ENCODE results near the gene PIP5K1C. TPM values are rescaled to one million over a fixed set of nuclear protein-coding genes. Genes with fewer than 3 reads are reported as not detected.

PIP5K1C gene
- total RNA-seq, 1 donor from 2014 or later, result 42.0 TPM

- H3K4me1 ChIP-seq (ENCODE audit: insufficient read depth, low read length), result no peaks in the 10 kb centered on the region
- no peaks in the 10 kb centered on the region for H3K9me3 Mint-ChIP-seq (ENCODE audit: unreplicated experiment)
- no peaks in the 10 kb centered on the region for H3K27me3 Mint-ChIP-seq (ENCODE audit: low read depth, unreplicated experiment)
- H3K27ac Mint-ChIP-seq (ENCODE audit: unreplicated experiment), result no peak overlapping the region
- no peak overlapping the region for H3K9ac ChIP-seq (ENCODE audit: low read length)
- TF ChIP-seq EZH2 (IDR thresholded peaks at IDR 0.05; ENCODE audit: insufficient read depth, low read length) (no peak), CTCF (IDR thresholded peaks at IDR 0.05; ENCODE audit: insufficient read depth, low read depth, low read length) (no peak)
- H3K4me3 ChIP-seq (ENCODE audit: insufficient read depth, low read depth, low read length), result no peak overlapping the region
- peaks cover 7% of the 10 kb centered on the region for H3K36me3 ChIP-seq (ENCODE audit: insufficient read depth, low read length)
- H3K4me1 Mint-ChIP-seq (ENCODE audit: low read depth, unreplicated experiment), result no peaks in the 10 kb centered on the region
- H3K27ac ChIP-seq (ENCODE audit: low read depth, low read length), result no peak overlapping the region
- H3K4me2 ChIP-seq (ENCODE audit: low read length), result no peak overlapping the region
- H4K20me1 ChIP-seq (ENCODE audit: insufficient read depth, low read length), result no peaks in the 10 kb centered on the region
- H3K79me2 ChIP-seq (ENCODE audit: insufficient read depth, low read length), result no peaks in the 10 kb centered on the region
- no peak overlapping the region for H2AFZ ChIP-seq (ENCODE audit: low read depth, low read length)
- H3K4me3 Mint-ChIP-seq (ENCODE audit: unreplicated experiment), result no peak overlapping the region
- no peaks in the 10 kb centered on the region for H3K9me3 ChIP-seq (ENCODE audit: insufficient read depth, low read depth, low read length)
- H3K27me3 ChIP-seq (ENCODE audit: insufficient read depth, low read length), result no peaks in the 10 kb centered on the region
- DNase-seq (ENCODE audit: low read depth) (no peak), FAIRE-seq (no peak)
- H3K36me3 Mint-ChIP-seq (ENCODE audit: low read depth, unreplicated experiment), result peaks cover 7% of the 10 kb centered on the region
Measured at GRCh38 chr19:3636962-3637361, 63.3 kb downstream of the PIP5K1C start.

GRCh38 chr19:3636506-3636905, 63.8 kb downstream of the PIP5K1C start:
- FAIRE-seq, result no peak
- no peaks in the 10 kb centered on the region for H3K4me1 Mint-ChIP-seq (ENCODE audit: low read depth, unreplicated experiment)
- TF ChIP-seq EZH2 (IDR thresholded peaks at IDR 0.05; ENCODE audit: insufficient read depth, low read length), result no peak
- no peak for TF ChIP-seq CTCF (IDR thresholded peaks at IDR 0.05; ENCODE audit: insufficient read depth, low read depth, low read length)

DNA sequence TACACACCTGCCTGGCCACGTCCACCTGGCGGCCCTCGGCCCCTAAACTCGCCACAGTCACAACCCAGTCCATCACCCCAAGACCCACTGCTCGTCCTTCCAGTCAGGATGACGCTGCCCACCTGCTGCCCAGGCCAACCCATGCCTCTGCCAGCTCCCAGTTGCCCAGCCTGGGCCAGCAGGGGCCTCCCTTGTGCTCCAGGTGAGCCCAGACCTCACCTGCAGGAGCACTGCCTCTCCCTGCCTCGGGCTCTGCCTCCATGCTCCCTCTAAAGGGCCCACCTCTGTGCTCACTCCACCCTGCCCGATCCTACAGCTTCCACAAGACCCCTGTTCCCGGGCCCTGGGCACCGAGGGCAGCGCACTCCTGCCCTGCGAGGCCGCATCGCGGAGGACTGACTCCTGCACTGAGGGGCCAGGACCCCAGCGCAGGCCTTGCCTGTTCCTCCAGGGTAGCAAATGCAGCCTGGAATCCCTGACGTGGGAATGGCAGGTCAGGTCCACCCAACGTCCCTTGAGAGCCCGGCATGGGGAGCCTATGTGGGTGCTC, 65.7 kb downstream of the PIP5K1C start:
- Histone ChIP-seq H3K9ac (ENCODE audit: low read length) (no peak overlapping the region), H3K27ac (ENCODE audit: low read depth, low read length) (no peak overlapping the region), H3K36me3 (ENCODE audit: insufficient read depth, low read length) (peaks cover 3% of the 10 kb centered on the region), H4K20me1 (ENCODE audit: insufficient read depth, low read length) (no peaks in the 10 kb centered on the region), H3K27me3 (ENCODE audit: insufficient read depth, low read length) (no peaks in the 10 kb centered on the region), H3K4me1 (ENCODE audit: insufficient read depth, low read length) (no peaks in the 10 kb centered on the region), H3K9me3 (ENCODE audit: insufficient read depth, low read depth, low read length) (no peaks in the 10 kb centered on the region), H3K4me3 (ENCODE audit: insufficient read depth, low read depth, low read length) (no peak overlapping the region), H3K4me2 (ENCODE audit: low read length) (no peak overlapping the region), H3K79me2 (ENCODE audit: insufficient read depth, low read length) (no peaks in the 10 kb centered on the region), H2AFZ (ENCODE audit: low read depth, low read length) (no peak overlapping the region)
- FAIRE-seq (no peak), DNase-seq (ENCODE audit: low read depth) (no peak)
- peaks cover 9% of the 10 kb centered on the region for H3K36me3 Mint-ChIP-seq (ENCODE audit: low read depth, unreplicated experiment)
- H3K27ac Mint-ChIP-seq (ENCODE audit: unreplicated experiment), result peak overlapping the region; percentile 58
- no peaks in the 10 kb centered on the region for H3K9me3 Mint-ChIP-seq (ENCODE audit: unreplicated experiment)
- no peaks in the 10 kb centered on the region for H3K27me3 Mint-ChIP-seq (ENCODE audit: low read depth, unreplicated experiment)
- no peaks in the 10 kb centered on the region for H3K4me1 Mint-ChIP-seq (ENCODE audit: low read depth, unreplicated experiment)
- no peak overlapping the region for H3K4me3 Mint-ChIP-seq (ENCODE audit: unreplicated experiment)
- TF ChIP-seq CTCF (IDR thresholded peaks at IDR 0.05; ENCODE audit: insufficient read depth, low read depth, low read length) (no peak), EZH2 (IDR thresholded peaks at IDR 0.05; ENCODE audit: insufficient read depth, low read length) (no peak)

More at GRCh38 chr19:3636506-3636905, 63.8 kb downstream of the PIP5K1C start:
- no peak overlapping the region for H3K9ac ChIP-seq (ENCODE audit: low read length)
- DNase-seq (ENCODE audit: low read depth), result no peak
- no peaks in the 10 kb centered on the region for H3K27me3 ChIP-seq (ENCODE audit: insufficient read depth, low read length)
- no peaks in the 10 kb centered on the region for H3K79me2 ChIP-seq (ENCODE audit: insufficient read depth, low read length)
- H3K36me3 ChIP-seq (ENCODE audit: insufficient read depth, low read length), result peaks cover 7% of the 10 kb centered on the region
- H3K4me1 ChIP-seq (ENCODE audit: insufficient read depth, low read length), result no peaks in the 10 kb centered on the region
- H3K4me2 ChIP-seq (ENCODE audit: low read length), result no peak overlapping the region
- no peak overlapping the region for H3K27ac ChIP-seq (ENCODE audit: low read depth, low read length)
- H2AFZ ChIP-seq (ENCODE audit: low read depth, low read length), result no peak overlapping the region
- H4K20me1 ChIP-seq (ENCODE audit: insufficient read depth, low read length), result no peaks in the 10 kb centered on the region
- H3K27ac Mint-ChIP-seq (ENCODE audit: unreplicated experiment), result no peak overlapping the region
- H3K4me3 Mint-ChIP-seq (ENCODE audit: unreplicated experiment), result no peak overlapping the region
- H3K9me3 ChIP-seq (ENCODE audit: insufficient read depth, low read depth, low read length), result no peaks in the 10 kb centered on the region
- H3K4me3 ChIP-seq (ENCODE audit: insufficient read depth, low read depth, low read length), result no peak overlapping the region
- peaks cover 7% of the 10 kb centered on the region for H3K36me3 Mint-ChIP-seq (ENCODE audit: low read depth, unreplicated experiment)
- H3K27me3 Mint-ChIP-seq (ENCODE audit: low read depth, unreplicated experiment), result no peaks in the 10 kb centered on the region
- no peaks in the 10 kb centered on the region for H3K9me3 Mint-ChIP-seq (ENCODE audit: unreplicated experiment)

Measured in astrocyte (in vitro differentiated cells and primary cell).